Nephron progenitor cell (in vitro differentiated cells): ENCODE results near the gene NTRK3.

Experiments
- DNase-seq: peaks from one replicate; pipeline ENCODE4 v3.0.0; 2021
- H3K27ac Mint-ChIP-seq: 2 replicates; pipeline ENCODE4 v1.8.0; 2021; ENCODE audit warnings: mild to moderate bottlenecking, moderate library complexity, mixed read lengths
- H3K27me3 Mint-ChIP-seq: 2 replicates; pipeline ENCODE4 v1.8.0; 2021; ENCODE audit warnings: mild to moderate bottlenecking, low read depth, mixed read lengths; ENCODE audit not compliant: poor library complexity
- H3K36me3 Mint-ChIP-seq: 2 replicates; pipeline ENCODE4 v1.8.0; 2021; ENCODE audit warnings: low read depth, mixed read lengths
- H3K4me1 Mint-ChIP-seq: 2 replicates; pipeline ENCODE4 v1.8.0; 2021; ENCODE audit warnings: mixed read lengths
- H3K4me3 Mint-ChIP-seq: 2 replicates; pipeline ENCODE4 v1.8.0; 2021; ENCODE audit warnings: mild to moderate bottlenecking, moderate library complexity, mixed read lengths
- H3K9me3 Mint-ChIP-seq: 2 replicates; pipeline ENCODE4 v1.8.0; 2021; ENCODE audit warnings: mild to moderate bottlenecking, moderate library complexity, mixed read lengths
- TF ChIP-seq, protein P1 (sequence below): fragments of 200-600 bp; sonication (generic); IDR thresholded peaks from 2 replicates; pipeline ENCODE4 v1.5.0; 2021; ENCODE audit warnings: antibody characterized with exemption

The NTRK3 gene

DNA sequence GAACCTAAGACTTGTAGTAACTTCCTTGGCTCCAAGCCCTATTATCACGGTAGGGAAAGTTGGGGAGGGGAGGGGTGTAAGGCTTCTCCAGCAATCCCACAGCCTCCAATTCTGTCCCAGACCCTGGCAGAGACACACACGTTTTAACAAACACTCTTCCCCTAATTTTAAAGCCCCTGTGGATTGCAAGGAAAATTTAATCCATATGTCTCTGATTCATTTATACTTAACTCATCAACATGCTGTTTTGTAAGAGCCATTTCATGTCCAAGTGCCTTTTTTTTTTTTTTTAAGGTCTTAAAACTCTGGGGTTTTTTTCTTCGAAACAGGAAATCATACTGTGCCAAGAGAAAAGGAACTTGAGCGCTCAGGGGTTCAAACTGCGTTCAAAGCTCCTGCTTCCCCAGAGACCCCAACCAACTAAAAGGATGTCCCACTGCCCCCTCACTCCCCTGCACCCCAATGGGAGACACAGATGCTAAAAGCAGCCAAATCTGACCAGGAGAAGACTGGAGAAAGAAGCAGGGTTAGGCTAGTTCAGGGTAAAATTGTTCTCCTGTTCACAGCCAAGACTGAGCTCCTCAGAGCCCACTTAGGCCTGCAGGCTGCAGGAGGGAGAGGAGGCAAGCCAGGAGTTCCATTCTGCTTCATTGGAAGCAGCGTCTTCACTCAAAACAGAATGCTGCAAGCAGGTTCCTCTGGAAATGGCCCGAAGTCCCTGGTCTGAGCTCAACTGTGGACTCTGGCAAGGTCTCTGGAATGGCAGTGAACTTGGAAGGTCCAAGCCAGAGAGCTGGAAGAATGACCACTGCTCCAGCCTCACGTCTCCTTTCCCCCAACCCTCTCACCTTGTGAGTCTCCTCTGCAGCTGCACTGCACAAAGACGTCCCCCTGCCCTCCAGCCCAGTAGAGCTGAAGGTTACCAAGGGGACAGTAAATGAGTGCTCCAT is 172.5 kb downstream of the NTRK3 start:
- H3K9me3 Mint-ChIP-seq = no peaks in the 10 kb centered on the region
- no peaks in the 10 kb centered on the region for H3K36me3 Mint-ChIP-seq
- peaks cover 19% of the 10 kb centered on the region for H3K27me3 Mint-ChIP-seq
- H3K27ac Mint-ChIP-seq = no peak overlapping the region
- H3K4me1 Mint-ChIP-seq = no peaks in the 10 kb centered on the region
- no peak overlapping the region for H3K4me3 Mint-ChIP-seq
- no peak for DNase-seq
- TF ChIP-seq, protein P1, sequence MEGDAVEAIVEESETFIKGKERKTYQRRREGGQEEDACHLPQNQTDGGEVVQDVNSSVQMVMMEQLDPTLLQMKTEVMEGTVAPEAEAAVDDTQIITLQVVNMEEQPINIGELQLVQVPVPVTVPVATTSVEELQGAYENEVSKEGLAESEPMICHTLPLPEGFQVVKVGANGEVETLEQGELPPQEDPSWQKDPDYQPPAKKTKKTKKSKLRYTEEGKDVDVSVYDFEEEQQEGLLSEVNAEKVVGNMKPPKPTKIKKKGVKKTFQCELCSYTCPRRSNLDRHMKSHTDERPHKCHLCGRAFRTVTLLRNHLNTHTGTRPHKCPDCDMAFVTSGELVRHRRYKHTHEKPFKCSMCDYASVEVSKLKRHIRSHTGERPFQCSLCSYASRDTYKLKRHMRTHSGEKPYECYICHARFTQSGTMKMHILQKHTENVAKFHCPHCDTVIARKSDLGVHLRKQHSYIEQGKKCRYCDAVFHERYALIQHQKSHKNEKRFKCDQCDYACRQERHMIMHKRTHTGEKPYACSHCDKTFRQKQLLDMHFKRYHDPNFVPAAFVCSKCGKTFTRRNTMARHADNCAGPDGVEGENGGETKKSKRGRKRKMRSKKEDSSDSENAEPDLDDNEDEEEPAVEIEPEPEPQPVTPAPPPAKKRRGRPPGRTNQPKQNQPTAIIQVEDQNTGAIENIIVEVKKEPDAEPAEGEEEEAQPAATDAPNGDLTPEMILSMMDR = no peak

DNA sequence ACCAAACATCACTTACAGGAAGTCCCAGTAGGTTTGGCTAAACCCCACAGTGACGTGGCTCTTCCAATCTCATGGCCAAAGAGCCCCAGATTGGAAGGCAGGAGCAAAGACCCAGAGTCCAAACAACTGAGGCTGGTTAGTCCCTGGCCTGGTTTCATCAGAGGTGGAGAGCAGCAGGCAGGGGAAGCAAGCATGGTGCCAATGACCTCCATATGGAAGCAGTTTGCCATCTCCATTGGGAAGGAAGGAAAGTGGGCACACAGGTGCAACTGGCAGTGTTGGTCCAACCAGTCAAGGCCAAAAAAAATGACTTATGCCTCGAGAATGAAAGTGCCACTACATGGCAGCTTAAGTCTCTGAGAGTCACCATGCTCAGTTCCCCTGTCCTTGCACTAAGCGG is 175.9 kb downstream of the NTRK3 start:
- H3K4me1 Mint-ChIP-seq = no peaks in the 10 kb centered on the region
- H3K27ac Mint-ChIP-seq = no peak overlapping the region
- no peak for DNase-seq
- H3K9me3 Mint-ChIP-seq = no peaks in the 10 kb centered on the region
- no peak overlapping the region for H3K4me3 Mint-ChIP-seq
- TF ChIP-seq, protein P1 = no peak
- peaks cover 21% of the 10 kb centered on the region for H3K27me3 Mint-ChIP-seq
- H3K36me3 Mint-ChIP-seq = no peaks in the 10 kb centered on the region

DNA sequence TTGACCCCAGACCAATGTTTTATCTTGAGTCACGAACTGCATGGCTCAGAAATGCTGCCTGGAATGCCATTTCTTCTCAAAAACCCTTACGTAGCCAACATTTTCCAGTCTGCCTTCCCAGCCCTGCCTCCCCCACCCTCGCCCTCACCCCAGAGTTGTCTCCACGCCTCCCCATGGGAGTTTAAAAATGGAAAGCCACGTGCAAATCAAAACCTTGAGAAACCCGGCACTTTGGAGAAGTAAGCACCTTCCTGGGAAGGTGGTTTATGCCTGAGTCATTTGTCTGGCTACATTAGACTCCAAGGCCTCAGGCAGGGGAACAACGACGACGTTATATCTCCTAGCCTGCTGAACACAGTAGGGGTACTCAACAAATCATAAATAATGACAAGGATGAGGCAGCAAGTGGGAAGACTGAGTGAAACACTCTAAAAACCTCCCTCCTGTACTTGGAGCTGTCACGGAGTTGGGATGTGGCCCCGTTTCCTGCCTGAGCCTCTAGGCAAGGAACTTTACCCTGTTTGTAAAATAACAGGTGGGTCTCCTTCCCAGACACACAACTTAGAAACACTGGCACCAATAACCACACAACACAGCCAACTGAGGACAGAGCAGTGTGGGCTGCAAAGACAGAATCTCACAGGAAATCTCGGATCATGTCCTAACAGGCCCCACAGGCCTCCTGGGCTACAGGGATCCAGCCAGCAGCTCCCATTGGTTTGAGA is 179.1 kb downstream of the NTRK3 start:
- no peaks in the 10 kb centered on the region for H3K36me3 Mint-ChIP-seq
- H3K27ac Mint-ChIP-seq = no peak overlapping the region
- no peaks in the 10 kb centered on the region for H3K9me3 Mint-ChIP-seq
- H3K27me3 Mint-ChIP-seq = peaks cover 14% of the 10 kb centered on the region
- H3K4me3 Mint-ChIP-seq = no peak overlapping the region
- H3K4me1 Mint-ChIP-seq = no peaks in the 10 kb centered on the region
- no peak for DNase-seq
- TF ChIP-seq, protein P1 = no peak

DNA sequence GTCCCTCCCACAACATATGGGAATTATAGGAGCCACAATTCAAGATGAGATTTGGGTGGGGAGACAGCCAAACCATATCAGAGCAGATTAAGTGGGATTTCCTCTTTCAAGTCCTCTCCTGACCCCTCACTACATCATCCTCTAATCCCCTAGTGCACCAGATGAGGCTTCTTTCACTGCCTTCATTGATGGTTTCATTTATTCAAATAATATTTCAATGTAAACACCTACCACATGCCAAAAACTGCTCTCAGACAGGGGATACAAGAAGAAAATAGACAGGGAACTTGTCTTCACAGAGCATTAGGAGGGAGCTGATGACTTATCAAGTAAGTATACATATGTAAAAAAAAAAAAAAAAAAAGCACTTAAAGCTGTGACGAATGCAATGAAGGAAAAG is 180.2 kb downstream of the NTRK3 start:
- Mint-ChIP-seq H3K9me3 (no peaks in the 10 kb centered on the region), H3K4me3 (no peak overlapping the region), H3K27ac (no peak overlapping the region), H3K27me3 (peaks cover 20% of the 10 kb centered on the region), H3K36me3 (no peaks in the 10 kb centered on the region), H3K4me1 (no peaks in the 10 kb centered on the region)
- TF ChIP-seq, protein P1 = no peak
- DNase-seq = no peak

DNA sequence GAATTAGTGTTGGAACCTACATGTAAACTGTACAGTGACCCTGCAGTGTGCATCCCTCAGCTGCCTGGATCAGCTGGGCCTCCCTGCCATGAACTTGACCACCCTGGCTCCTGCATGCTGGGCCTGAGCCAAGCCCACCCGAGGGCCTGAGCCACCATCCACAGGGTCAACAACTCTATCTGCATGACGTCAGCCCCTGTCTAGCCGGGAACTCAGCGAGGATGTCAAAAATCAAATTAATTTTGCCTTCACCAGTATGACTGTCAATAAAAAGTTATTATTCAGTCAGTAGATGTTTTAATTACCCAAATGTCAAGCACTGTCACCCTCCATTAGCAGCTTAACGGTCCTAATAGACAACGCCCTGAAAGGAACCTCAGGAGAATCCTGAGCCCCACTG is 181.4 kb downstream of the NTRK3 start:
- Mint-ChIP-seq H3K27ac (no peak overlapping the region), H3K27me3 (peaks cover 25% of the 10 kb centered on the region), H3K9me3 (no peaks in the 10 kb centered on the region), H3K36me3 (no peaks in the 10 kb centered on the region), H3K4me1 (no peaks in the 10 kb centered on the region), H3K4me3 (no peak overlapping the region)
- no peak for DNase-seq
- TF ChIP-seq, protein P1 = no peak
